K562 (cell line): ENCODE measurements around the gene ACBD4. TPM values are rescaled to one million over a fixed set of nuclear protein-coding genes. Genes with fewer than 3 reads are reported as not detected.

Experiments used
- BRF2 ChIP-seq: IDR thresholded peaks from 3 replicates; pipeline ENCODE4 v1.6.1; 2011; ENCODE audit warnings: borderline replicate concordance, mild to moderate bottlenecking; ENCODE audit not compliant: insufficient read length, insufficient read depth
- CAMTA2 ChIP-seq: fragments of 250-450 bp; sonication (Bioruptor Pico); conservative IDR thresholded peaks from 2 replicates; pipeline ENCODE4 v1.5.1; 2022
- CBX8 ChIP-seq: fragments of 200-600 bp; sonication (generic); IDR thresholded peaks from 2 replicates; pipeline ENCODE4 v1.6.1; 2012; ENCODE audit warnings: borderline replicate concordance, mixed run types, low read depth, mild to moderate bottlenecking, moderate library complexity, mixed read lengths, low read length, control low read depth, inconsistent platforms; ENCODE audit not compliant: poor library complexity, severe bottlenecking; ENCODE audit errors: extremely low read depth
- CGGBP1 ChIP-seq: fragments of 250-450 bp; sonication (Bioruptor Pico); IDR thresholded peaks from 2 replicates; pipeline ENCODE4 v1.9.0; 2021; ENCODE audit warnings: mild to moderate bottlenecking
- NCOA6 ChIP-seq: fragments of 450-650 bp; IDR thresholded peaks from 2 replicates; pipeline ENCODE4 v1.6.1; 2017; ENCODE audit warnings: mild to moderate bottlenecking
- NR2C1 ChIP-seq, 2 experiments: fragments of 450-650 bp; IDR thresholded peaks; 2 replicates each; pipeline ENCODE4 v1.6.1; 2017; ENCODE audit warnings: mild to moderate bottlenecking in 2 of 2, antibody characterized with exemption in 1 of 2, inconsistent platforms in 1 of 2, missing compliant biosample characterization in 1 of 2, missing genetic modification characterization in 1 of 2
- PHB ChIP-seq: fragments of 250-450 bp; sonication (Bioruptor Pico); IDR thresholded peaks from 2 replicates; pipeline ENCODE4 v1.5.0; 2021
- POLR2G ChIP-seq: fragments of 200-400 bp; formaldehyde crosslinking; IDR thresholded peaks from 2 replicates; pipeline ENCODE4 v1.6.1; 2017; ENCODE audit warnings: low read depth, mild to moderate bottlenecking, antibody characterized with exemption, low read length, moderate library complexity
- RBBP5 ChIP-seq: fragments of 200-600 bp; sonication (generic); IDR thresholded peaks from 2 replicates; pipeline ENCODE4 v1.6.1; 2012; ENCODE audit warnings: borderline replicate concordance, mild to moderate bottlenecking, low read length, control low read depth, inconsistent platforms; ENCODE audit not compliant: insufficient read depth, poor library complexity, severe bottlenecking
- RBFOX2 ChIP-seq: fragments of 200-400 bp; formaldehyde crosslinking; IDR thresholded peaks from 2 replicates; pipeline ENCODE4 v1.6.1; 2017; ENCODE audit warnings: low read depth, mild to moderate bottlenecking, low read length, moderate library complexity
- TAF1 ChIP-seq: IDR thresholded peaks from 2 replicates; pipeline ENCODE4 v1.6.1; 2011; ENCODE audit warnings: mild to moderate bottlenecking, low read length, moderate library complexity; ENCODE audit not compliant: insufficient read depth, control insufficient read depth, severe bottlenecking; ENCODE audit errors: extremely low read depth
- ZNF197 ChIP-seq: fragments of 200-800 bp; sonication (Bioruptor generic); IDR thresholded peaks from 2 replicates; pipeline ENCODE4 v1.6.1; 2016; ENCODE audit warnings: low read depth, missing genetic modification characterization, missing compliant biosample characterization
- ZNF3 ChIP-seq: fragments of 250-450 bp; sonication (Bioruptor Pico); IDR thresholded peaks from 2 replicates; pipeline ENCODE4 v1.5.0; 2021; ENCODE audit warnings: mild to moderate bottlenecking, moderate library complexity
- ZNF384 ChIP-seq: IDR thresholded peaks from 2 replicates; pipeline ENCODE4 v1.6.1; 2012; ENCODE audit warnings: low read depth, low read length, improper control_type of control experiment
- ZNF398 ChIP-seq: fragments of 250-450 bp; sonication (Bioruptor Pico); IDR thresholded peaks from 2 replicates; pipeline ENCODE4 v1.8.0; 2021; ENCODE audit warnings: moderate library complexity, mild to moderate bottlenecking, inconsistent platforms
- ZNF75A ChIP-seq: fragments of 450-650 bp; formaldehyde crosslinking; IDR thresholded peaks from 2 replicates; pipeline ENCODE4 v1.4.0; 2020; ENCODE audit warnings: mild to moderate bottlenecking
- polyA plus RNA-seq, 8 experiments: library from polyadenylated mRNA; depleted of rRNA in 4 of 8; stranded (reverse) in 5 of 8; unstranded in 3 of 8; fragments of >200 nt; fragmentation: Nextera tagmentation in 2 of 8; fragmentation: Illumina TruSeq in 1 of 8; extraction: Ambion mirVana in 2 of 8; extraction: Trizol in 1 of 8; gene quantifications; 2 replicates each; pipeline versions ENCODE4 v1.2.1 to v1.2.3, GENCODE V29; 2011 to 2014; ENCODE audit warnings: inconsistent platforms in 1 of 8, missing spikeins in 1 of 8
- total RNA-seq, 7 experiments: library from RNA; depleted of rRNA in 6 of 7; stranded (reverse); fragments of >200 nt in 6 of 7; fragmentation: Illumina TruSeq in 2 of 7; extraction: Trizol in 2 of 7; gene quantifications; 2 replicates each; pipeline versions ENCODE4 v1.2.1 to v1.2.3, GENCODE V29; 2011 to 2021; ENCODE audit warnings: low replicate concordance in 1 of 7
- TF ChIP-seq, protein P1 (sequence below): fragments of 200-800 bp; sonication (Bioruptor generic); IDR thresholded peaks from 2 replicates; pipeline ENCODE4 v1.6.1; 2017; ENCODE audit warnings: missing genetic modification characterization, missing compliant biosample characterization

ACBD4 gene
- total and polyA plus RNA-seq, 9 of the 15 experiments (the other 6 are each of a cell fraction or from before 2014, with no cell fraction given): 0.14 to 6.9 (median 4.6) TPM

GRCh38 chr17:45144199-45145034 lies 8.9 kb downstream of the ACBD4 start (continued):
- TF ChIP-seq RBBP5: peak; percentile 20
- TF ChIP-seq RBFOX2: peak; percentile 58
- TF ChIP-seq ZNF75A (CRISPR knock-in tag): no peak
- TF ChIP-seq POLR2G: peak; percentile 72
- no peak for TF ChIP-seq ZNF3 (CRISPR knock-in tag)
- TF ChIP-seq ZNF384: no peak
- TF ChIP-seq CBX8: no peak
- TF ChIP-seq, protein P1, sequence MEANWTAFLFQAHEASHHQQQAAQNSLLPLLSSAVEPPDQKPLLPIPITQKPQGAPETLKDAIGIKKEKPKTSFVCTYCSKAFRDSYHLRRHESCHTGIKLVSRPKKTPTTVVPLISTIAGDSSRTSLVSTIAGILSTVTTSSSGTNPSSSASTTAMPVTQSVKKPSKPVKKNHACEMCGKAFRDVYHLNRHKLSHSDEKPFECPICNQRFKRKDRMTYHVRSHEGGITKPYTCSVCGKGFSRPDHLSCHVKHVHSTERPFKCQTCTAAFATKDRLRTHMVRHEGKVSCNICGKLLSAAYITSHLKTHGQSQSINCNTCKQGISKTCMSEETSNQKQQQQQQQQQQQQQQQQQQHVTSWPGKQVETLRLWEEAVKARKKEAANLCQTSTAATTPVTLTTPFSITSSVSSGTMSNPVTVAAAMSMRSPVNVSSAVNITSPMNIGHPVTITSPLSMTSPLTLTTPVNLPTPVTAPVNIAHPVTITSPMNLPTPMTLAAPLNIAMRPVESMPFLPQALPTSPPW (CRISPR knock-in tag): peak; percentile 82
- peak; percentile 62; the same call in 1 of the 2 replicates for TF ChIP-seq NCOA6
- no peak for TF ChIP-seq PHB (CRISPR knock-in tag)
- TF ChIP-seq NR2C1 (IDR thresholded peaks at IDR 0.05): no peak
- TF ChIP-seq NR2C1 (tag; IDR thresholded peaks at IDR 0.05): no peak
- TF ChIP-seq CGGBP1 (CRISPR knock-in tag): no peak
- TF ChIP-seq CAMTA2 (CRISPR knock-in tag): no peak
- TF ChIP-seq ZNF398 (CRISPR knock-in tag): no peak
- no peak for TF ChIP-seq BRF2
- TF ChIP-seq ZNF197 (CRISPR knock-in tag): no peak
- TF ChIP-seq TAF1: no peak
